ENCODE measurements around the gene LRMDA.

DNA sequence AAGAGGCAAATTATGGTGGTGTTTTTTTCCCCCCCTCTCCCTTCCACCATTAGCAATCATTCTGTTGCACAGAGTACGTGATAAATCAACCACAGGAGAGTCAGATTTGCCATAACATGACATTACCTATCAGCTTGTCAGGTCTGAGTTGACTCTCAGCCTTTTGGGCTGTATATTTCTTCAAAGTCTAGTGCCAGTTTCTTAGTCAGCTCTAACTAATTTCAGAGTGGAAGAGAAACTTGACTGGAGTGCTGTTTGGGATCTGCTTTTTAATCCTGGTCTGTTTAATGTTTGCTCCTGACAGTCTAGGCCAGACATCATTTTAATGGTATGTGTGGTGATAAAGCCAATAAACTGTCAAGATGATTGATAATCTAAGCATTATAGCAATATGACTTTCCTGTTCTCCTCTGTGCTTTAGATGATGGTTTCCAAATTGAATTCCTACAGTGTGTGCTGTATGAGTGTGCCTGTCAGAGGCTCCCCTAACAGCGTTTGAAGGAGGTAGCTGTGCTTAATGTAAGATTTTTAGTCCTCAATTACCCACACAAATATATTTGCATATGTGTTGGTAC lies 76.9 kb downstream of the LRMDA start:
- no peak for TF ChIP-seq POLR2A (IDR thresholded peaks at IDR 0.05)
- TF ChIP-seq, protein P1, sequence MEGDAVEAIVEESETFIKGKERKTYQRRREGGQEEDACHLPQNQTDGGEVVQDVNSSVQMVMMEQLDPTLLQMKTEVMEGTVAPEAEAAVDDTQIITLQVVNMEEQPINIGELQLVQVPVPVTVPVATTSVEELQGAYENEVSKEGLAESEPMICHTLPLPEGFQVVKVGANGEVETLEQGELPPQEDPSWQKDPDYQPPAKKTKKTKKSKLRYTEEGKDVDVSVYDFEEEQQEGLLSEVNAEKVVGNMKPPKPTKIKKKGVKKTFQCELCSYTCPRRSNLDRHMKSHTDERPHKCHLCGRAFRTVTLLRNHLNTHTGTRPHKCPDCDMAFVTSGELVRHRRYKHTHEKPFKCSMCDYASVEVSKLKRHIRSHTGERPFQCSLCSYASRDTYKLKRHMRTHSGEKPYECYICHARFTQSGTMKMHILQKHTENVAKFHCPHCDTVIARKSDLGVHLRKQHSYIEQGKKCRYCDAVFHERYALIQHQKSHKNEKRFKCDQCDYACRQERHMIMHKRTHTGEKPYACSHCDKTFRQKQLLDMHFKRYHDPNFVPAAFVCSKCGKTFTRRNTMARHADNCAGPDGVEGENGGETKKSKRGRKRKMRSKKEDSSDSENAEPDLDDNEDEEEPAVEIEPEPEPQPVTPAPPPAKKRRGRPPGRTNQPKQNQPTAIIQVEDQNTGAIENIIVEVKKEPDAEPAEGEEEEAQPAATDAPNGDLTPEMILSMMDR (IDR thresholded peaks at IDR 0.05) = no peak

All from body of pancreas (tissue), 4 donors.